Measurements from ENCODE around the gene RAP1GAP2. TPM values are rescaled to one million over a fixed set of nuclear protein-coding genes. Genes with fewer than 3 reads are reported as not detected.

The RAP1GAP2 gene
- polyA plus RNA-seq, 1 experiment, result 4.8 TPM

DNA sequence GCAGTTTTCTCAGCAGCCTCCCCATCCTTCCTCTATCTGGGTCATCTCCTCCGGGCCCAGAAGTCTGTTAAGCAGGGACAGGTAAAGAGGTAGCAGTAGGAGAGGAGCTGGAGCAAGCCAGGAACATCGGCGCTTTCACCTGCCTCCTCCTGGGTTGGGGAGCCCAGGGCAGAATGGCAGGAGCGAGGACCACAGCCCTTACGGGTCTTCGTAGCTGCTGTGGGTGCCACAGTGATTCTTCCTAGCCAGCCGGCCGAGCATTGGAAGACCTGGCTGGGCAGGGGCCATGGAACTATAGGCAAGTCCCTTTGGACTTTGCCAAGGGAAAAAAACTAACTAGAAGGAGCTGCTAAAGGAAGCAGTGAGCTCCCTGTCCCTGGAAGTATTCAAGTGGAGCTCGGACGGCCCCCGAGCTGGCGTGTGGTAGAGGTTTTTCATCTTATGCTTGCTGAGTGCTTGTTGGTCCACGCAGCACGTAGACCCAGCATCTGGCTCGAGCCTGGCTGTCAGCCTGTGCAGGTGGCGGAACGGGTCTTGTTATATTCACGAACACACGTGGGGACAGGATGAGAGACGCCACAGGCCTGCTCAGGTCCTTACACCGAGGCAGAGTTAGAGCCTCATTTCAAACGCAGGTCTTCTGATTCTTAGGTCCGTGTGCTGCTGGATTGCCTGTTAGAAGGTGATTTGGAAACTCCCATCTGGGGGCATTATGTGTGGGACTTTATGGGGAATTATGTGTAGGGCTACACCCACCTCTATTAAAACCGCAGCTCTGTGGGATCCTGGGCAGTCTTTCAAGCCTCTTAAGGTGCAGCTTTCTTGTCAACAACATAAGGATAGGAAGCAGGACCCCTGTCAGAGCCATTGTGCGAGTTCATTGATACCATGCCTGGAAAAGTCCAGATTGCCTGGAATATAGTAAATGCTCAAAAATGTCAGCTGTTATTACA, 212.4 kb downstream of the RAP1GAP2 start:
- POLR2A ChIA-PET, result no interaction called here
- DNase-seq (ENCODE audit: low read depth), result no peak
- Histone ChIP-seq H3K27me3 (ENCODE audit: control insufficient read depth, insufficient read depth, low read length) (no peaks in the 10 kb centered on the region), H3K4me3 (ENCODE audit: low read depth, low read length) (no peak overlapping the region), H3K36me3 (ENCODE audit: control insufficient read depth, insufficient read depth, low read length) (peaks cover 5% of the 10 kb centered on the region)
- TF ChIP-seq, protein P1, sequence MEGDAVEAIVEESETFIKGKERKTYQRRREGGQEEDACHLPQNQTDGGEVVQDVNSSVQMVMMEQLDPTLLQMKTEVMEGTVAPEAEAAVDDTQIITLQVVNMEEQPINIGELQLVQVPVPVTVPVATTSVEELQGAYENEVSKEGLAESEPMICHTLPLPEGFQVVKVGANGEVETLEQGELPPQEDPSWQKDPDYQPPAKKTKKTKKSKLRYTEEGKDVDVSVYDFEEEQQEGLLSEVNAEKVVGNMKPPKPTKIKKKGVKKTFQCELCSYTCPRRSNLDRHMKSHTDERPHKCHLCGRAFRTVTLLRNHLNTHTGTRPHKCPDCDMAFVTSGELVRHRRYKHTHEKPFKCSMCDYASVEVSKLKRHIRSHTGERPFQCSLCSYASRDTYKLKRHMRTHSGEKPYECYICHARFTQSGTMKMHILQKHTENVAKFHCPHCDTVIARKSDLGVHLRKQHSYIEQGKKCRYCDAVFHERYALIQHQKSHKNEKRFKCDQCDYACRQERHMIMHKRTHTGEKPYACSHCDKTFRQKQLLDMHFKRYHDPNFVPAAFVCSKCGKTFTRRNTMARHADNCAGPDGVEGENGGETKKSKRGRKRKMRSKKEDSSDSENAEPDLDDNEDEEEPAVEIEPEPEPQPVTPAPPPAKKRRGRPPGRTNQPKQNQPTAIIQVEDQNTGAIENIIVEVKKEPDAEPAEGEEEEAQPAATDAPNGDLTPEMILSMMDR (IDR thresholded peaks at IDR 0.05; ENCODE audit: insufficient read depth, low read depth, low read length), result no peak
- CTCF ChIA-PET, result interaction anchor here (0.9 to 1.9 kb wide), 4 partner anchors 13 to 181 kb away, joined by 3 to 14 read pairs (median 4); no protein-coding TSS in a partner anchor

GRCh38 chr17:3009411-3009920, 213.2 kb downstream of the RAP1GAP2 start:
- DNase-seq (ENCODE audit: low read depth), result no peak
- CTCF ChIA-PET, result interaction anchor here (1.2 to 4.5 kb wide), 3 partner anchors 160 to 182 kb away, joined by 4 to 68 read pairs (median 14); no protein-coding TSS in a partner anchor
- Histone ChIP-seq H3K27me3 (ENCODE audit: control insufficient read depth, insufficient read depth, low read length) (no peaks in the 10 kb centered on the region), H3K36me3 (ENCODE audit: control insufficient read depth, insufficient read depth, low read length) (peaks cover 5% of the 10 kb centered on the region), H3K4me3 (ENCODE audit: low read depth, low read length) (no peak overlapping the region)
- TF ChIP-seq, protein P1 (IDR thresholded peaks at IDR 0.05; ENCODE audit: insufficient read depth, low read depth, low read length), result no peak
- POLR2A ChIA-PET, result no interaction called here

DNA sequence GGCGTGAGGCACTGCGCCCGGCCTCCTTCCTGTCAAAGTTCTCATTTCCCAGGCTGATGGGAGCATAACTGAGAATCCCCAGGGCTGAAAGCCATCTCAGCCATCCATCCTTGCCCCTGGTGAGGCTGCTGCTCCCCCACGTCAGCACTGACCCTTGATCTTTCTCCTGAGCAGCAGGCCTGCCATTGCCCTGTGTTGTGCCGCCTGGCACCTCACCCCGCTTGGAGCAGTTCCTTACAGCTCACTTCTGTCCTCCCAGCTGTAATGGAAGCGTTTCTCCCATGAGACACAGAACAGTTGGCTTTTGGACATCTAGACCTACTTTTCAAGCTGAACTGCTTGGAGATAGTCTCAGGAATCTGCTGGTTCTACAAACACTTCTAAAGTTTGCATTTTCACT, 215.7 kb downstream of the RAP1GAP2 start:
- Histone ChIP-seq H3K36me3 (ENCODE audit: control insufficient read depth, insufficient read depth, low read length) (peaks cover 5% of the 10 kb centered on the region), H3K4me3 (ENCODE audit: low read depth, low read length) (no peak overlapping the region), H3K27me3 (ENCODE audit: control insufficient read depth, insufficient read depth, low read length) (no peaks in the 10 kb centered on the region)
- TF ChIP-seq, protein P1 (IDR thresholded peaks at IDR 0.05; ENCODE audit: insufficient read depth, low read depth, low read length), result no peak
- no peak for DNase-seq (ENCODE audit: low read depth)
- ChIA-PET CTCF (interaction anchor here (1.0 to 5.8 kb wide), 9 partner anchors 10 to 210 kb away, joined by 3 to 83 read pairs (median 4); no protein-coding TSS in a partner anchor), POLR2A (no interaction called here)

DNA sequence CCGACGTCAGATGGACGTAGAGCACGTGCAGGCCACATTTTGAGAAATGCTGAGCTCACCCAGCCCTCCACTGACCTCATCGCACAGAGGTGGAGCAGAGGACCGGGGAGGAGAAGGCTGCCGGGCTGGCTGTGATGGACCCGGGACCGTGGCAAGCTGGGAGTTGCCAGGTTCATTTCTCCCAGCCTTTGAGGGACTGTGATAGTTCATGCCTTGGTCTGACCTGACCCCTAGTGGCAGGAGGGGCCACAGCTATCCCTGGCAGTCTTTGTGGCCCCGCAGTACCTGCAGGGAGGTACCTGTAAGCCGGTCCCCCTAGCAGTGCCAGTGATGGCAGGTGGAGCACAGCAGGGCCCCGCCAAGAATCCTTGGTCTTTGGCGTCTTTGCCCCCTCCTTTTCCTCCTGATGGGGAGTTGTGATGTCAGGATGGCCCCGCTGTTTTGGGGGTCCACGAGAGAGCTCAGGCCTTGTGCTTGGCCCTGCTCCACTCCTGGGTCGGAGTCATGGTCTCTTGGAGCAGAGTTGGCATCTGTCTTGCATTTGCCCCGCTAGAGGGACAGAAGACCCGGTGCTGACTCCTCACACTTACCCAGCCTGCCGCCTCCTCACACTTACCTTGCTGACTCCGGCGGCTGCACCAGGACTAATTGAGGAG, 216.8 kb downstream of the RAP1GAP2 start:
- TF ChIP-seq, protein P1 (IDR thresholded peaks at IDR 0.05; ENCODE audit: insufficient read depth, low read depth, low read length), result peak; percentile 84
- DNase-seq (ENCODE audit: low read depth), result no peak
- Histone ChIP-seq H3K36me3 (ENCODE audit: control insufficient read depth, insufficient read depth, low read length) (peaks cover 5% of the 10 kb centered on the region), H3K27me3 (ENCODE audit: control insufficient read depth, insufficient read depth, low read length) (no peaks in the 10 kb centered on the region), H3K4me3 (ENCODE audit: low read depth, low read length) (no peak overlapping the region)
- CTCF ChIA-PET, result interaction anchor here (0.7 to 5.8 kb wide), 30 partner anchors 8 to 396 kb away, joined by 3 to 83 read pairs (median 4); no protein-coding TSS in a partner anchor
- POLR2A ChIA-PET, result interaction anchor here (0.6 kb wide), 1 partner anchor 833 kb away, joined by 3 read pairs; the partner anchor contains the start of gene NCBP3
